K562 (cell line): ENCODE data around the gene RUNX1. TPM values are rescaled to one million over a fixed set of nuclear protein-coding genes. Genes with fewer than 3 reads are reported as not detected.
A peak's percentile ranks its signal among the peaks of the same experiment; 100 is the strongest.

Source experiments
- ATF2 ChIP-seq: sonication (generic); formaldehyde crosslinking; IDR thresholded peaks from 2 replicates; pipeline ENCODE4 v1.8.1; 2022; ENCODE audit warnings: missing genetic modification reagents
- CBX3 ChIP-seq, 2 experiments: IDR thresholded peaks; 1 replicate in 1 of 2; 2 replicates in 1 of 2; pipeline ENCODE4 v1.6.1; 2012; ENCODE audit warnings: inconsistent platforms in 2 of 2, low read length in 2 of 2, borderline replicate concordance in 1 of 2, control low read depth in 1 of 2
- CCAR2 ChIP-seq: fragments of 200-400 bp; formaldehyde crosslinking; IDR thresholded peaks from 2 replicates; pipeline ENCODE4 v1.6.1; 2017; ENCODE audit warnings: mild to moderate bottlenecking, low read depth, low read length
- CCNT2 ChIP-seq: IDR thresholded peaks from 2 replicates; pipeline ENCODE4 v1.6.1; 2011; ENCODE audit warnings: borderline replicate concordance, low read depth, mild to moderate bottlenecking, moderate library complexity, mixed read lengths, low read length; ENCODE audit not compliant: insufficient read length; ENCODE audit errors: extremely low read depth
- GABPA ChIP-seq: fragments of 200-800 bp; sonication (Bioruptor generic); conservative IDR thresholded peaks from 2 replicates; pipeline ENCODE4 v1.6.1; 2016; ENCODE audit warnings: low read depth, missing genetic modification characterization, missing compliant biosample characterization
- MCM3 ChIP-seq: fragments of 450-650 bp; IDR thresholded peaks from 2 replicates; pipeline ENCODE4 v1.6.1; 2016
- NBN ChIP-seq: fragments of 450-650 bp; IDR thresholded peaks from 2 replicates; pipeline ENCODE4 v1.6.1; 2016; ENCODE audit warnings: low read depth, mild to moderate bottlenecking
- NR3C1 ChIP-seq: sonication (generic); formaldehyde crosslinking; IDR thresholded peaks from 2 replicates; pipeline ENCODE4 v1.8.1; 2022; ENCODE audit warnings: missing genetic modification reagents
- PREB ChIP-seq: sonication (generic); formaldehyde crosslinking; IDR thresholded peaks from 2 replicates; pipeline ENCODE4 v1.8.1; 2023; ENCODE audit warnings: mild to moderate bottlenecking, missing genetic modification reagents
- SMARCA4 ChIP-seq: fragments of 450-650 bp; IDR thresholded peaks from 2 replicates; pipeline ENCODE4 v1.6.1; 2016
- SMARCA5 ChIP-seq: fragments of 450-650 bp; IDR thresholded peaks from 2 replicates; pipeline ENCODE4 v1.6.1; 2016
- TAF9B ChIP-seq: fragments of 450-650 bp; IDR thresholded peaks from 2 replicates; pipeline ENCODE4 v1.6.1; 2018; ENCODE audit warnings: mild to moderate bottlenecking; ENCODE audit not compliant: partially characterized antibody
- U2AF1 ChIP-seq: fragments of 200-400 bp; formaldehyde crosslinking; optimal IDR thresholded peaks from 2 replicates; pipeline ENCODE3; 2017; ENCODE audit warnings: mild to moderate bottlenecking, low read depth, low read length, moderate library complexity
- ZBTB11 ChIP-seq, 3 experiments: fragments of 200-800 bp in 1 of 3; fragments of 250-450 bp in 1 of 3; fragments of 450-650 bp in 1 of 3; sonication (Bioruptor Pico) in 1 of 3; sonication (Bioruptor generic) in 1 of 3; formaldehyde crosslinking in 1 of 3; IDR thresholded peaks; 2 replicates each; pipeline versions ENCODE4 v1.6.1 to v1.8.0; 2016 to 2022; ENCODE audit warnings: mild to moderate bottlenecking in 2 of 3, missing genetic modification characterization in 2 of 3, missing compliant biosample characterization in 1 of 3, moderate library complexity in 1 of 3
- ZC3H11A ChIP-seq: IDR thresholded peaks from 2 replicates; pipeline ENCODE4 v1.6.1; 2012; ENCODE audit warnings: low read depth, low read length, improper control_type of control experiment
- ZC3H4 ChIP-seq: sonication (generic); formaldehyde crosslinking; IDR thresholded peaks from 2 replicates; pipeline ENCODE4 v1.9.0; 2021; ENCODE audit warnings: missing genetic modification reagents, borderline replicate concordance
- ZKSCAN8 ChIP-seq: fragments of 200-800 bp; sonication (Bioruptor generic); IDR thresholded peaks from 2 replicates; pipeline ENCODE4 v1.6.1; 2016; ENCODE audit warnings: missing genetic modification characterization, missing compliant biosample characterization
- ZNF146 ChIP-seq: IDR thresholded peaks from one replicate; pipeline ENCODE4 v1.6.1; 2018; ENCODE audit warnings: missing compliant biosample characterization; ENCODE audit not compliant: unreplicated experiment
- ZNF76 ChIP-seq: fragments of 250-450 bp; sonication (Bioruptor Pico); IDR thresholded peaks from 2 replicates; pipeline ENCODE4 v1.4.0; 2020; ENCODE audit warnings: mild to moderate bottlenecking, moderate library complexity, borderline replicate concordance
- polyA plus RNA-seq, 8 experiments: library from polyadenylated mRNA; depleted of rRNA in 4 of 8; stranded (reverse) in 5 of 8; unstranded in 3 of 8; fragments of >200 nt; fragmentation: Nextera tagmentation in 2 of 8; fragmentation: Illumina TruSeq in 1 of 8; extraction: Ambion mirVana in 2 of 8; extraction: Trizol in 1 of 8; gene quantifications; 2 replicates each; pipeline versions ENCODE4 v1.2.1 to v1.2.3, GENCODE V29; 2011 to 2014; ENCODE audit warnings: inconsistent platforms in 1 of 8, missing spikeins in 1 of 8
- total RNA-seq, 7 experiments: library from RNA; depleted of rRNA in 6 of 7; stranded (reverse); fragments of >200 nt in 6 of 7; fragmentation: Illumina TruSeq in 2 of 7; extraction: Trizol in 2 of 7; gene quantifications; 2 replicates each; pipeline versions ENCODE4 v1.2.1 to v1.2.3, GENCODE V29; 2011 to 2021; ENCODE audit warnings: low replicate concordance in 1 of 7
- TF ChIP-seq, protein P1 (sequence below): fragments of 250-450 bp; sonication (Bioruptor Pico); IDR thresholded peaks from 2 replicates; pipeline ENCODE4 v1.8.0; 2021; ENCODE audit warnings: moderate library complexity, mild to moderate bottlenecking, inconsistent platforms
- TF ChIP-seq, protein P2 (sequence below): fragments of 450-650 bp; formaldehyde crosslinking; conservative IDR thresholded peaks from 2 replicates; pipeline ENCODE4 v1.4.0; 2022; ENCODE audit warnings: mild to moderate bottlenecking, missing genetic modification characterization

The RUNX1 gene
- total and polyA plus RNA-seq, 9 of the 15 experiments (the other 6 are each of a cell fraction or from before 2014, with no cell fraction given): 2.2 to 68.6 (median 17.8) TPM

- TF ChIP-seq PREB (CRISPR knock-in tag) (no peak), TAF9B (no peak), NBN (no peak), CCAR2 (no peak), GABPA (tag) (no peak), ATF2 (CRISPR knock-in tag) (no peak), CCNT2 (no peak), ZKSCAN8 (no peak), ZBTB11 (CRISPR knock-in tag; IDR thresholded peaks at IDR 0.05) (no peak), SMARCA5 (no peak), NR3C1 (CRISPR knock-in tag) (no peak), ZC3H4 (no peak), SMARCA4 (peak; percentile 34), ZNF76 (CRISPR knock-in tag) (no peak), U2AF1 (no peak), ZC3H11A (no peak), MCM3 (no peak), CBX3 (IDR thresholded peaks at IDR 0.05; ENCODE audit: borderline replicate concordance in 1 of 2, low read length in 2 of 2) (no peak), ZNF146 (CRISPR knock-in tag) (no peak)
- TF ChIP-seq, protein P1, sequence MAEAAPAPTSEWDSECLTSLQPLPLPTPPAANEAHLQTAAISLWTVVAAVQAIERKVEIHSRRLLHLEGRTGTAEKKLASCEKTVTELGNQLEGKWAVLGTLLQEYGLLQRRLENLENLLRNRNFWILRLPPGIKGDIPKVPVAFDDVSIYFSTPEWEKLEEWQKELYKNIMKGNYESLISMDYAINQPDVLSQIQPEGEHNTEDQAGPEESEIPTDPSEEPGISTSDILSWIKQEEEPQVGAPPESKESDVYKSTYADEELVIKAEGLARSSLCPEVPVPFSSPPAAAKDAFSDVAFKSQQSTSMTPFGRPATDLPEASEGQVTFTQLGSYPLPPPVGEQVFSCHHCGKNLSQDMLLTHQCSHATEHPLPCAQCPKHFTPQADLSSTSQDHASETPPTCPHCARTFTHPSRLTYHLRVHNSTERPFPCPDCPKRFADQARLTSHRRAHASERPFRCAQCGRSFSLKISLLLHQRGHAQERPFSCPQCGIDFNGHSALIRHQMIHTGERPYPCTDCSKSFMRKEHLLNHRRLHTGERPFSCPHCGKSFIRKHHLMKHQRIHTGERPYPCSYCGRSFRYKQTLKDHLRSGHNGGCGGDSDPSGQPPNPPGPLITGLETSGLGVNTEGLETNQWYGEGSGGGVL (CRISPR knock-in tag): no peak
- TF ChIP-seq, protein P2, sequence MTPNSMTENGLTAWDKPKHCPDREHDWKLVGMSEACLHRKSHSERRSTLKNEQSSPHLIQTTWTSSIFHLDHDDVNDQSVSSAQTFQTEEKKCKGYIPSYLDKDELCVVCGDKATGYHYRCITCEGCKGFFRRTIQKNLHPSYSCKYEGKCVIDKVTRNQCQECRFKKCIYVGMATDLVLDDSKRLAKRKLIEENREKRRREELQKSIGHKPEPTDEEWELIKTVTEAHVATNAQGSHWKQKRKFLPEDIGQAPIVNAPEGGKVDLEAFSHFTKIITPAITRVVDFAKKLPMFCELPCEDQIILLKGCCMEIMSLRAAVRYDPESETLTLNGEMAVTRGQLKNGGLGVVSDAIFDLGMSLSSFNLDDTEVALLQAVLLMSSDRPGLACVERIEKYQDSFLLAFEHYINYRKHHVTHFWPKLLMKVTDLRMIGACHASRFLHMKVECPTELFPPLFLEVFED (CRISPR knock-in tag): no peak
Observed at GRCh38 chr21:34950980-34951379, 98.1 kb downstream of the RUNX1 start (continued).
